Ovary (tissue), 3 donors: ENCODE measurements around the gene EVA1B.

Experiments
- EP300 ChIP-seq: sonication (generic); formaldehyde crosslinking; IDR thresholded peaks from one replicate; pipeline ENCODE4 v1.6.1; 2017; ENCODE audit warnings: antibody characterized with exemption
- POLR2A ChIP-seq: fragments of 450-650 bp; IDR thresholded peaks from one replicate; pipeline ENCODE4 v1.6.1; 2017; ENCODE audit warnings: antibody characterized with exemption, mild to moderate bottlenecking, moderate library complexity
- TF ChIP-seq, protein P1 (sequence below), 3 donors: fragments of 450-650 bp in 2 of 3; fragments of 200-600 bp in 1 of 3; IDR thresholded peaks; one replicate each; pipeline versions ENCODE4 v1.5.1 to v1.8.0; 2016 to 2022; ENCODE audit warnings: antibody characterized with exemption in 3 of 3, mild to moderate bottlenecking in 1 of 3
- donor health status: DM: no; HTN: no; CAD: no.

DNA sequence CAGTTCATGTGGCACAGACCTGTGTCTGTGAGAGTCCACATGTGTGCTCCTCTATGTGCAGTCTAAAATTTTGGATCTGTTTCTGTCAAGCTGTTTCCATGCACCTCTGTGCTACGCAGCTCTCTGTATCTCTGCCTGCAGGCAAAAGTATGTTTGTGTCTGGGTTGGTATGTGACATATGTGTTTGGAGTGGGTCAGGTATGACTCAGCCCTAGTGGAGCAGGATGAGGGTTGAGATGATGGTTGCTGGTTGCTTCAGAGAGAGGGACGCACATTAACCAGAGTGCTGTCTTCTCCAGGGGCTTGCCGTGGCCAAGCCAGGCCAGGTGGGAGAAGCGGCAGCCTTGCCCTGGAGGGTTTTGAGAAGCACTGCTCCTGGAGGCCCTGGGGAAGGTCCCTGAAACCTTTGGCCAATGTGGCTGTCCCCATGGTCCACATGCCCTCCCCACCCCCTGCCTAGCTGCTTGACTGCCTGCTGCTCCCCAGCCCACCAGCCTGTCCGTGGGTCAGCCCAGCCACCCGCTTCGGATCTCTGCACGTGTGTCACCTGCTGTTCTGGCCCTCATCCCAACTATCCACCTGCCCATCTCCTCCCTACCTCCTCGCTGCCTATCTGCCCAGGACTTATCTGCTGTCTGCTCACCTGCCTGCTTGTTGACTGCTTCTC is 4.1 kb upstream of the EVA1B start:
- TF ChIP-seq, protein P1, sequence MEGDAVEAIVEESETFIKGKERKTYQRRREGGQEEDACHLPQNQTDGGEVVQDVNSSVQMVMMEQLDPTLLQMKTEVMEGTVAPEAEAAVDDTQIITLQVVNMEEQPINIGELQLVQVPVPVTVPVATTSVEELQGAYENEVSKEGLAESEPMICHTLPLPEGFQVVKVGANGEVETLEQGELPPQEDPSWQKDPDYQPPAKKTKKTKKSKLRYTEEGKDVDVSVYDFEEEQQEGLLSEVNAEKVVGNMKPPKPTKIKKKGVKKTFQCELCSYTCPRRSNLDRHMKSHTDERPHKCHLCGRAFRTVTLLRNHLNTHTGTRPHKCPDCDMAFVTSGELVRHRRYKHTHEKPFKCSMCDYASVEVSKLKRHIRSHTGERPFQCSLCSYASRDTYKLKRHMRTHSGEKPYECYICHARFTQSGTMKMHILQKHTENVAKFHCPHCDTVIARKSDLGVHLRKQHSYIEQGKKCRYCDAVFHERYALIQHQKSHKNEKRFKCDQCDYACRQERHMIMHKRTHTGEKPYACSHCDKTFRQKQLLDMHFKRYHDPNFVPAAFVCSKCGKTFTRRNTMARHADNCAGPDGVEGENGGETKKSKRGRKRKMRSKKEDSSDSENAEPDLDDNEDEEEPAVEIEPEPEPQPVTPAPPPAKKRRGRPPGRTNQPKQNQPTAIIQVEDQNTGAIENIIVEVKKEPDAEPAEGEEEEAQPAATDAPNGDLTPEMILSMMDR (IDR thresholded peaks at IDR 0.05), result no peak
- TF ChIP-seq EP300, result no peak
- no peak for TF ChIP-seq POLR2A
